ENCODE measurements around the gene ELF1.

Gene ELF1

GRCh38 chr13:41002606-41003005 lies 16.5 kb downstream of the ELF1 start:
- no peak overlapping the region for H2AFZ ChIP-seq (ENCODE audit: low read depth, low read length, severe bottlenecking)
- no peaks in the 10 kb centered on the region for H4K20me1 ChIP-seq (ENCODE audit: low read depth, low read length)
- peaks cover 13% of the 10 kb centered on the region; the same call in 1 of the 2 replicates for H3K36me3 ChIP-seq (ENCODE audit: low read length)
- TF ChIP-seq CTCF (IDR thresholded peaks at IDR 0.05; ENCODE audit: insufficient read depth, low read length, poor library complexity, severe bottlenecking) (no peak), EZH2phosphoT487 (conservative IDR thresholded peaks at IDR 0.05; ENCODE audit: low read length) (no peak)
- peaks cover 94% of the 10 kb centered on the region for H3K79me2 ChIP-seq (ENCODE audit: insufficient read depth, low read length)
- peak overlapping the region; percentile 99 for H3K4me2 ChIP-seq (ENCODE audit: low read depth, low read length, poor library complexity, severe bottlenecking)
- peak overlapping the region; percentile 98 for H3K27ac ChIP-seq (ENCODE audit: low read depth, low read length)
- H3K9ac ChIP-seq (ENCODE audit: low read length), result peak overlapping the region; percentile 53; the same call in 1 of the 2 replicates
- peaks cover 74% of the 10 kb centered on the region for H3F3A ChIP-seq (ENCODE audit: insufficient read depth)
- no peaks in the 10 kb centered on the region for H3K9me2 ChIP-seq (replicated peaks; ENCODE audit: insufficient read depth, low read length)
- peak overlapping the region; percentile 47 for H3K4me3 ChIP-seq (ENCODE audit: insufficient read depth, low read length, poor library complexity, severe bottlenecking)
- no peaks in the 10 kb centered on the region for H3K27me3 ChIP-seq (ENCODE audit: low read length)
- no peaks in the 10 kb centered on the region for H3K9me3 ChIP-seq (ENCODE audit: insufficient read depth, low read length)

- H4K20me1 ChIP-seq (ENCODE audit: low read depth, low read length), result no peaks in the 10 kb centered on the region
- no peak for TF ChIP-seq EZH2phosphoT487 (conservative IDR thresholded peaks at IDR 0.05; ENCODE audit: low read length)
- TF ChIP-seq CTCF (IDR thresholded peaks at IDR 0.05; ENCODE audit: insufficient read depth, low read length, poor library complexity, severe bottlenecking), result no peak
- peak overlapping the region; percentile 98 for H3K27ac ChIP-seq (ENCODE audit: low read depth, low read length)
- H3F3A ChIP-seq (ENCODE audit: insufficient read depth), result peaks cover 70% of the 10 kb centered on the region
- H3K9ac ChIP-seq (ENCODE audit: low read length), result peak overlapping the region; percentile 53
- H3K27me3 ChIP-seq (ENCODE audit: low read length), result no peaks in the 10 kb centered on the region
- H3K4me3 ChIP-seq (ENCODE audit: insufficient read depth, low read length, poor library complexity, severe bottlenecking), result peak overlapping the region; percentile 32
- H3K9me2 ChIP-seq (replicated peaks; ENCODE audit: insufficient read depth, low read length), result no peaks in the 10 kb centered on the region
- H3K36me3 ChIP-seq (ENCODE audit: low read length), result peaks cover 13% of the 10 kb centered on the region; the same call in 1 of the 2 replicates
- no peaks in the 10 kb centered on the region for H3K9me3 ChIP-seq (ENCODE audit: insufficient read depth, low read length)
- peak overlapping the region; percentile 99 for H3K4me2 ChIP-seq (ENCODE audit: low read depth, low read length, poor library complexity, severe bottlenecking)
- peaks cover 94% of the 10 kb centered on the region for H3K79me2 ChIP-seq (ENCODE audit: insufficient read depth, low read length)
- no peak overlapping the region for H2AFZ ChIP-seq (ENCODE audit: low read depth, low read length, severe bottlenecking)
These were observed 17.4 kb downstream of the ELF1 start for GRCh38 chr13:41001695-41002094.

GRCh38 chr13:40999416-40999815 lies 19.7 kb downstream of the ELF1 start:
- Histone ChIP-seq H3K27ac (ENCODE audit: low read depth, low read length) (peak overlapping the region; percentile 98), H3K9me3 (ENCODE audit: insufficient read depth, low read length) (no peaks in the 10 kb centered on the region), H3K9me2 (replicated peaks; ENCODE audit: insufficient read depth, low read length) (no peaks in the 10 kb centered on the region), H3K9ac (ENCODE audit: low read length) (peak overlapping the region; percentile 40), H3K79me2 (ENCODE audit: insufficient read depth, low read length) (peaks cover 100% of the 10 kb centered on the region), H3K36me3 (ENCODE audit: low read length) (peaks cover 18% of the 10 kb centered on the region; the same call in 1 of the 2 replicates), H3K4me2 (ENCODE audit: low read depth, low read length, poor library complexity, severe bottlenecking) (peak overlapping the region; percentile 99), H3K4me3 (ENCODE audit: insufficient read depth, low read length, poor library complexity, severe bottlenecking) (peak overlapping the region; percentile 5), H2AFZ (ENCODE audit: low read depth, low read length, severe bottlenecking) (no peak overlapping the region), H4K20me1 (ENCODE audit: low read depth, low read length) (no peaks in the 10 kb centered on the region), H3K27me3 (ENCODE audit: low read length) (no peaks in the 10 kb centered on the region), H3F3A (ENCODE audit: insufficient read depth) (peaks cover 72% of the 10 kb centered on the region)
- TF ChIP-seq EZH2phosphoT487 (conservative IDR thresholded peaks at IDR 0.05; ENCODE audit: low read length), result no peak
- no peak for TF ChIP-seq CTCF (IDR thresholded peaks at IDR 0.05; ENCODE audit: insufficient read depth, low read length, poor library complexity, severe bottlenecking)

Data from SU-DHL-6 (cell line).